Mucosa of descending colon (tissue), 3 donors: ENCODE results near the gene DGAT2. TPM values are rescaled to one million over a fixed set of nuclear protein-coding genes. Genes with fewer than 3 reads are reported as not detected.

Experiments
- ATAC-seq: fragments of 200-7000 bp; cut with Tn5 transposase; one replicate; pipeline ENCODE4 v1.9.1; 2020; ENCODE audit warnings: mild to moderate bottlenecking, moderate library complexity
- DNase-seq, 3 donors: peaks; one replicate each; pipeline ENCODE4 v3.0.0-alpha.2; 2020
- H3K36me3 ChIP-seq: fragments of 200-600 bp; one replicate; pipeline ENCODE4 v1.8.0; 2021; ENCODE audit warnings: low read depth, mild to moderate bottlenecking
- H3K4me1 ChIP-seq: fragments of 200-600 bp; one replicate; pipeline ENCODE4 v1.8.0; 2021; ENCODE audit warnings: low read depth, mild to moderate bottlenecking
- H3K4me3 ChIP-seq: fragments of 200-600 bp; one replicate; pipeline ENCODE4 v1.8.0; 2021; ENCODE audit warnings: mild to moderate bottlenecking
- H3K9me3 ChIP-seq: fragments of 200-600 bp; one replicate; pipeline ENCODE4 v1.8.0; 2021; ENCODE audit warnings: mild to moderate bottlenecking
- intact Hi-C, 2 donors: fragments of 100-400 bp; cut with DNase I in 1 of 2; cut with micrococcal nuclease in 1 of 2; formaldehyde crosslinking; loops; one replicate each; pipeline versions ENCODE4 v1.11.0 to v1.11.1; 2022; cut with DNase I, micrococcal nuclease
- total RNA-seq, 3 donors: library from RNA; stranded (reverse); fragmentation: NEBNext Ultra II Directional in 2 of 3; extraction: Animal tissue kit (Norgen Biotek cat#: 25700) in 2 of 3; gene quantifications; one replicate each; pipeline versions ENCODE4 v1.2.1 to v1.2.4, GENCODE V29; 2021 to 2023
- TF ChIP-seq, protein P1 (sequence below): fragments of 200-600 bp; IDR thresholded peaks from one replicate; pipeline ENCODE4 v1.8.0; 2022; ENCODE audit warnings: antibody characterized with exemption, mild to moderate bottlenecking
- donor health status: DM: no; HTN: no; CAD: no; lungs with moderate emphysema.
- donor health status: DM: no; HTN: no; CAD: no.
- donor health status: DM: no; HTN: yes; CAD: no.

The DGAT2 gene
- total RNA-seq, 3 donors from 2014 or later, result 3.4 to 4.2 (median 3.5) TPM

DNA sequence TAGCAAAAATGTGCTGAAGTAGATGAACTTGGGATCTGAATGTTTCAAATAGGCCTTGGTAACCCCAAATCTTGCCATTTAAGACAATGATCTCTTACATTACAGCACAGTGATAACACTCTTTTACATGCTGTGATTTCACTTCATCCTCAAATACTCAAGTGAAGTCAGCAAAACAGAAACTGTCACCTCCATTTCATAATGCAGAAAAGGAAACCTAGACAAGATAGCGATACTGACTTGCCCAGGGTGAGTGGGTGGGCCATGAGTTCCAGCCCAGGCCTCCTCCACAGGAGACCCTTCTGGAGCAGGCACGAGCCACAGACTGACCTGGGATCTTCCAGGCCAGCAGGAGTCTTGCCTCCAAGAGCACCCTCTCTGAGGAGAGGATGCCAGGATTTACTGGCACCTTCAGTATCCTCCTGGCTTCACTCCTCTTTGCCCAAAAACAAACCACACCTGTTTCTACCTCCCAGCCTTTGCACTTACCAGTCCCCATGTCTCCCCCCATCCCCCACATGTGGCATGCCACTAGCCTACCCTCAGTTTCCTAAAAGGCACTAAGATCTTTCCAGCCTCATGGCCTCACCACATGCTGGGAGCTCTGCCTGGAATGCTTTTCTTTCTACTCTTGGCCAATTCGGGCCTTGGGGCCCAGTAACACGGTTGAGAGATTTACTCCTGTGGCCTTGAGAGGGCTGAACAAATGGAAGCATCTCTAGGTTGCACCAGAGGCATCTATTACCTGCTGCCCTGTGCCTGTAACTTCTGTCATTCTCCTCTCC, 1.9 kb upstream of the DGAT2 start:
- intact Hi-C loops, result no loop called here
- Histone ChIP-seq H3K36me3 (no peaks in the 10 kb centered on the region), H3K9me3 (no peaks in the 10 kb centered on the region), H3K4me3 (no peak overlapping the region), H3K4me1 (peaks cover 13% of the 10 kb centered on the region)
- TF ChIP-seq, protein P1, sequence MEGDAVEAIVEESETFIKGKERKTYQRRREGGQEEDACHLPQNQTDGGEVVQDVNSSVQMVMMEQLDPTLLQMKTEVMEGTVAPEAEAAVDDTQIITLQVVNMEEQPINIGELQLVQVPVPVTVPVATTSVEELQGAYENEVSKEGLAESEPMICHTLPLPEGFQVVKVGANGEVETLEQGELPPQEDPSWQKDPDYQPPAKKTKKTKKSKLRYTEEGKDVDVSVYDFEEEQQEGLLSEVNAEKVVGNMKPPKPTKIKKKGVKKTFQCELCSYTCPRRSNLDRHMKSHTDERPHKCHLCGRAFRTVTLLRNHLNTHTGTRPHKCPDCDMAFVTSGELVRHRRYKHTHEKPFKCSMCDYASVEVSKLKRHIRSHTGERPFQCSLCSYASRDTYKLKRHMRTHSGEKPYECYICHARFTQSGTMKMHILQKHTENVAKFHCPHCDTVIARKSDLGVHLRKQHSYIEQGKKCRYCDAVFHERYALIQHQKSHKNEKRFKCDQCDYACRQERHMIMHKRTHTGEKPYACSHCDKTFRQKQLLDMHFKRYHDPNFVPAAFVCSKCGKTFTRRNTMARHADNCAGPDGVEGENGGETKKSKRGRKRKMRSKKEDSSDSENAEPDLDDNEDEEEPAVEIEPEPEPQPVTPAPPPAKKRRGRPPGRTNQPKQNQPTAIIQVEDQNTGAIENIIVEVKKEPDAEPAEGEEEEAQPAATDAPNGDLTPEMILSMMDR, result no peak
- DNase-seq (no peak), ATAC-seq (no peak)

DNA sequence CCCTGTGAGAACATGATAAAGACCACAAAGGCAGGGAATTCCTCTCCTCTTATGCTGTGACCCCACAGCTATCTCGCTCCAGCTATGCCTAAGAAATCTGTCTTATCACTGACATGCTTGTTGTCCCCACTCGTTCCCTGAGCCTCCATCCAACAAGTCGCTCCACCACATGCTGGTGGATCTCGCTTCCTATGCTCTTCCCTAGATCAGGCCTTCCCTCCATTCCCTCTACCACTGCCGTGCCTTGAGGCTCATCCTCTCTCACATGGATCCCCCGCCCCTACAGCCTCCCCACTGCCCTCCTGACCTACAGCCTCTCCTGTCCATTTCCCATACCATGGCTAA, 1.4 kb upstream of the DGAT2 start:
- Histone ChIP-seq H3K9me3 (no peaks in the 10 kb centered on the region), H3K4me1 (peaks cover 13% of the 10 kb centered on the region), H3K36me3 (no peaks in the 10 kb centered on the region), H3K4me3 (no peak overlapping the region)
- ATAC-seq (no peak), DNase-seq (no peak)
- intact Hi-C loops, result no loop called here
- TF ChIP-seq, protein P1, result no peak

DNA sequence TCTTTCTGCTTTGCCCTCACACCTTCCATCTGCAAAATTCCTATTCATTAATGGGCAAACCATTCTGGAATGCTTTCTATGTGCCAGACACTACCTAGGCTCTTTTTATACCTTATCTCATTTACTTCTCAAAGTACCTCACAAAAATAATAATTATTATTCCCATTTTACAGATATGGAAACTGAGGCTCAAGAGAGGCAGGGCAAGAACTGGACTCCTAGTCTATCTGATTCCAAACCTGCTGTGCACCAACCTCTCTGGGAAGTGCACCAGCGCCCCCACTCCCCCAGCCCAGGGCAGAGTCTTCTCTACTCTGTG, 826 bp upstream of the DGAT2 start:
- Histone ChIP-seq H3K9me3 (no peaks in the 10 kb centered on the region), H3K36me3 (no peaks in the 10 kb centered on the region), H3K4me3 (no peak overlapping the region), H3K4me1 (peaks cover 13% of the 10 kb centered on the region)
- DNase-seq (no peak), ATAC-seq (no peak)
- intact Hi-C loops, result no loop called here
- TF ChIP-seq, protein P1, result no peak

DNA sequence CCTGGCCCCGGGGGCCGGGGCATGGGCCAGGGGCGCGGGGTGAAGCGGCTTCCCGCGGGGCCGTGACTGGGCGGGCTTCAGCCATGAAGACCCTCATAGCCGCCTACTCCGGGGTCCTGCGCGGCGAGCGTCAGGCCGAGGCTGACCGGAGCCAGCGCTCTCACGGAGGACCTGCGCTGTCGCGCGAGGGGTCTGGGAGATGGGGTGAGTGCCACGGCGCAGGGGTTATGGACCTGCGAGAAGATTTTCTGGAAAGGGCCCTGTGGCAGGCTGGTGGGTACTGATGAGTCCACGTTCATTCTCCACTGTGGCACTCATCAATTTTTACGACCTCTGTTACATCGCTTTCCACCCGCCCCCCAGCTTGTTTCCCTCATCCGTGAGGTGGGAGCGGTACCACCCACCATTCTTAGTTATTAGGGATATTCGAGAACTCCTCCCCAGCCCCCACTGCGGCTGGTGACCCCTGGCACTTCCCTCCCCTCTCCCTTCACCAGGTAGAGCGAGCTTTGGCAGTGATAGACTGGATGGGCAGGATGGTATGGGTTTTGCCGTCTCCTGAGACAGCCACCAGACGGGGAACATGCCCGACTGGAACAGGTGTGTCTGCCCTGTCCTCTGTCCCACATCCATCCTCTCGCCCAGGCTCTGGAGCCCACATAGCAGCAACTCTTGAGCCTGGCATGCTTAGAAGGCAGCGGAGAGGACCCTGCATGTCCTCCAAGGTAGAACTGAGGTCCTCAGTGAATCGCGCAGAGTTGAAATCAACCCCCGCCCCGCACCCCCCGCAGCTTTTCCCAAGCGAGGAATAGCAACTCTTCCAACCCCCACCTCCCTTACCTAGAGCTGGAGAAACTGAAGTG, 562 bp downstream of the DGAT2 start:
- intact Hi-C loops, result no loop called here
- DNase-seq (peak in 2 of 3 donors; percentile 15 to 37), ATAC-seq (peak; percentile 42)
- no peak overlapping the region for H3K4me3 ChIP-seq
- TF ChIP-seq, protein P1, result no peak
- H3K9me3 ChIP-seq, result no peaks in the 10 kb centered on the region
- H3K36me3 ChIP-seq, result no peaks in the 10 kb centered on the region
- peaks cover 13% of the 10 kb centered on the region for H3K4me1 ChIP-seq

DNA sequence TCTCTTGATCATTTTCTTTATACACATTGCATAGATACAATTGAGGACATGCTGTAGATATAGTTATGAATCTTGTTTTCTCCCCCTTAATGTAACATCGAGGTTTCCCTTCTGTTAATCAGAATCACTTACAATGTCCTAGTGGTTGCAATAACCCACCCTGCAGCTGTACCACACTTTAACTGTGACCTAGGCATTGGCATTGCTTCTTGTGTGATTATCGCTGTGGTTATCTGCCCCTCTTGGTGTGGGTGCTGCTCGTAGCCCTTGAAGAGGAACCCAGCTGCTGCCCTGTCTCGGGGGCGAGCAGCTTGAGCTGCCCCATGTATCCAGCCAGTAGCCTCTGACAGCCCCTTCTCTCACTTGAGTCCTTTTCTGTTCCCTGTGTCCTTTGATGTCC, 1.5 kb downstream of the DGAT2 start:
- no peak for DNase-seq
- Histone ChIP-seq H3K4me3 (no peak overlapping the region), H3K9me3 (no peaks in the 10 kb centered on the region), H3K36me3 (no peaks in the 10 kb centered on the region), H3K4me1 (peaks cover 13% of the 10 kb centered on the region)
- TF ChIP-seq, protein P1, result no peak
- intact Hi-C loops, result no loop called here
- ATAC-seq, result no peak
